SH-SY5Y (cell line): ENCODE results near the gene LRRC4C.

ENCODE experiments used
- GATA2 ChIP-seq: IDR thresholded peaks from 2 replicates; pipeline ENCODE4 v1.6.1; 2011; ENCODE audit warnings: mild to moderate bottlenecking, low read depth, low read length
- GATA3 ChIP-seq: IDR thresholded peaks from 2 replicates; pipeline ENCODE4 v1.6.1; 2011; ENCODE audit warnings: low read depth, mild to moderate bottlenecking, low read length, moderate library complexity

GRCh38 chr11:40281052-40281580, 1178.3 kb downstream of the LRRC4C start:
- no peak for TF ChIP-seq GATA2
- TF ChIP-seq GATA3, result no peak
